HG03442 (cell line): ENCODE data around the gene FNDC3B.
"Not testable (repeated sequence)": the region's sequence is repeated elsewhere in the genome, so short reads cannot be mapped to it uniquely, and the experiment has no call there.

Experiments used
- ATAC-seq: cut with Tn5 transposase; IDR thresholded peaks from one replicate; pipeline ENCODE4 v1.9.1; 2021; ENCODE audit warnings: mild to moderate bottlenecking, moderate library complexity; ENCODE audit not compliant: unreplicated experiment

Gene FNDC3B

GRCh38 chr3:172229462-172229861, 190.1 kb downstream of the FNDC3B start:
- ATAC-seq, result no peak

GRCh38 chr3:172231318-172231901, 192.0 kb downstream of the FNDC3B start:
- ATAC-seq, result no peak

- no peak for ATAC-seq
These were observed 193.3 kb downstream of the FNDC3B start for GRCh38 chr3:172232579-172233212.

- no peak for ATAC-seq
These were observed 194.3 kb downstream of the FNDC3B start for GRCh38 chr3:172233474-172234277.

- no peak for ATAC-seq
These were observed 196.3 kb downstream of the FNDC3B start for GRCh38 chr3:172235698-172236097.

GRCh38 chr3:172236771-172237742, 197.7 kb downstream of the FNDC3B start:
- ATAC-seq, result no peak

GRCh38 chr3:172238188-172238587, 198.8 kb downstream of the FNDC3B start:
- ATAC-seq, result no peak

- ATAC-seq, result no peak
These were observed 199.9 kb downstream of the FNDC3B start for GRCh38 chr3:172239218-172239790.

GRCh38 chr3:172241405-172241804, 202.0 kb downstream of the FNDC3B start:
- no peak for ATAC-seq

- not testable (repeated sequence) for ATAC-seq
These were observed 203.1 kb downstream of the FNDC3B start for GRCh38 chr3:172242471-172242870.

- not testable (repeated sequence) for ATAC-seq
These were observed 204.0 kb downstream of the FNDC3B start for GRCh38 chr3:172243376-172243775.

GRCh38 chr3:172244011-172244410, 204.6 kb downstream of the FNDC3B start:
- ATAC-seq, result no peak

GRCh38 chr3:172245241-172245640, 205.9 kb downstream of the FNDC3B start:
- no peak for ATAC-seq

- ATAC-seq, result no peak
These were observed 206.9 kb downstream of the FNDC3B start for GRCh38 chr3:172246107-172246844.

GRCh38 chr3:172247525-172248274, 208.3 kb downstream of the FNDC3B start:
- no peak for ATAC-seq

- no peak for ATAC-seq
These were observed 209.7 kb downstream of the FNDC3B start for GRCh38 chr3:172249039-172249438.

GRCh38 chr3:172251211-172251610, 211.8 kb downstream of the FNDC3B start:
- ATAC-seq, result no peak

- ATAC-seq, result no peak
These were observed 213.8 kb downstream of the FNDC3B start for GRCh38 chr3:172253200-172253599.

GRCh38 chr3:172254542-172254941, 215.2 kb downstream of the FNDC3B start:
- no peak for ATAC-seq
